NCI-H82 treated with DMSO at 0.1 percent for 48 hours (cell line): ENCODE data around the gene C1QC.
"Not testable (repeated sequence)": the region's sequence is repeated elsewhere in the genome, so short reads cannot be mapped to it uniquely, and the experiment has no call there.

ENCODE experiments used
- DNase-seq: peaks from one replicate; lab custom pipeline; 2025; ENCODE audit not compliant: unreplicated experiment; lab: John Stamatoyannopoulos, UW

The C1QC gene

GRCh38 chr1:22645931-22646330 is 2.5 kb downstream of the C1QC start:
- DNase-seq = no peak

- DNase-seq = no peak
Measured at GRCh38 chr1:22646384-22646783, 3.0 kb downstream of the C1QC start.

GRCh38 chr1:22650089-22650693 is 6.8 kb downstream of the C1QC start:
- no peak for DNase-seq

GRCh38 chr1:22651941-22652856 is 8.8 kb downstream of the C1QC start:
- DNase-seq = no peak

GRCh38 chr1:22652881-22653316 is 9.5 kb downstream of the C1QC start, which contains the start of gene C1QB:
Gene C1QB (plus strand): TSS chr1:22653236. CDS start chr1:22659463, 6,227 bp downstream.
- DNase-seq = no peak

GRCh38 chr1:22654692-22655091 is 11.3 kb downstream of the C1QC start:
- no peak for DNase-seq

GRCh38 chr1:22658385-22659163 is 15.1 kb downstream of the C1QC start:
- no peak for DNase-seq

GRCh38 chr1:22660716-22661241 is 17.3 kb downstream of the C1QC start:
- no peak for DNase-seq

GRCh38 chr1:22661880-22662279 is 18.4 kb downstream of the C1QC start:
- DNase-seq = no peak

GRCh38 chr1:22662318-22662717 is 18.9 kb downstream of the C1QC start:
- peak; percentile 94 for DNase-seq

GRCh38 chr1:22662986-22663408 is 19.6 kb downstream of the C1QC start:
- DNase-seq = no peak

GRCh38 chr1:22665752-22666151 is 22.3 kb downstream of the C1QC start:
- no peak for DNase-seq

- no peak for DNase-seq
Measured at GRCh38 chr1:22666412-22666811, 23.0 kb downstream of the C1QC start.

- DNase-seq = not testable (repeated sequence)
Measured at GRCh38 chr1:22668840-22669239, 25.4 kb downstream of the C1QC start.

GRCh38 chr1:22670352-22670975 is 27.0 kb downstream of the C1QC start:
- DNase-seq = no peak

GRCh38 chr1:22671999-22672398 is 28.6 kb downstream of the C1QC start:
- no peak for DNase-seq

GRCh38 chr1:22673486-22674409 is 30.3 kb downstream of the C1QC start:
- peak; percentile 72 for DNase-seq

- DNase-seq = no peak
Measured at GRCh38 chr1:22674410-22674749, 30.9 kb downstream of the C1QC start.

- DNase-seq = not testable (repeated sequence)
Measured at GRCh38 chr1:22676151-22676550, 32.7 kb downstream of the C1QC start.
